HG02943 (cell line): Measurements from ENCODE around the gene RDH5.
A peak's percentile ranks its signal among the peaks of the same experiment; 100 is the strongest.

Experiments
- ATAC-seq: cut with Tn5 transposase; IDR thresholded peaks from one replicate; pipeline ENCODE4 v1.9.1; 2021; ENCODE audit warnings: mild to moderate bottlenecking, low read depth, moderate library complexity; ENCODE audit not compliant: unreplicated experiment

The RDH5 gene

DNA sequence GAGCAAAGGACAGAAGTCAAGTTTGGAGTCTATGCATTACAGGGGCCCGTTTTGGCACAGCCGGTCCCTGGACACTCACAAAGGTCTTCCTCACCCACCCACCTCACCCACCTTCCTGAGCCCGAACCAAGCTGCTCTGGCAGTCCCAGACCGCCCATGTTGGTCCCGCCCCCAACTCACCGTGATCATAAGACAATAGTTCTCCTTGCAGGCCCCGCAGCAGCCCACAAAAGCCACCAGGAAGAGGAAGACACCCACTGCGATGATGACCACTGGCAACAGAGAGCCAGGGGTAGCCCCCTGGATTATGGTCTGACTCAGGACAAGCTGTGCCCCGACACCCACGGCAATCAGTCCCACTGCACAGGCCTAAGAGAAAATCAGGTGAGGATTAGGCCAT is 6.8 kb downstream of the RDH5 start:
- ATAC-seq, result no peak

DNA sequence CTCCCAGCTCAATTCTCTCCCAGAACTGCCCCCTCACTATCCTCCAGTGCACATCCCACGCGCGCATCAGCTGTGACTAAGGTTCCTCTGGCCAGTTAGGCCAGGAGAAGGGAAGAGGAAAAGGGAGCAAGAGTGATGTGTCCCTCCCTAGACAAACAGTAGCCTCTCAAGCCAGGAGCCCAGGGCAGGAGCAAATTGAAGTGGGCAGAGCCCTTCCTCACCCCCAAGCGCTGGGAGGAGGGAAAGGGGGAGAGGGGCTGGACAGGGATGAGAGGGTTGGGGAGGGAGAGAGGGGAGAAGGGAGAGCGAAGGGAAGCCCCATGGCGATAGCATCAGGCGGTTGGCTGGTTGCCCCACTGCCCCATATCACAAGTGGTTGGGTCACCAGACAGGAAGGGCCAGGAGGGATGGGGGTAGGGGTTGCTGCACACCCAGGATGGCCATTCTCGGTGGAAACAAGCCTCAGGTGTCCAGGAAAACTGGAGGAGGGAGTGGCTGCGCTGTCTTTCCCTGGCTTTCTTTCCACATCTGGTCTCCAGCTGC is 7.5 kb downstream of the RDH5 start:
- ATAC-seq, result no peak

DNA sequence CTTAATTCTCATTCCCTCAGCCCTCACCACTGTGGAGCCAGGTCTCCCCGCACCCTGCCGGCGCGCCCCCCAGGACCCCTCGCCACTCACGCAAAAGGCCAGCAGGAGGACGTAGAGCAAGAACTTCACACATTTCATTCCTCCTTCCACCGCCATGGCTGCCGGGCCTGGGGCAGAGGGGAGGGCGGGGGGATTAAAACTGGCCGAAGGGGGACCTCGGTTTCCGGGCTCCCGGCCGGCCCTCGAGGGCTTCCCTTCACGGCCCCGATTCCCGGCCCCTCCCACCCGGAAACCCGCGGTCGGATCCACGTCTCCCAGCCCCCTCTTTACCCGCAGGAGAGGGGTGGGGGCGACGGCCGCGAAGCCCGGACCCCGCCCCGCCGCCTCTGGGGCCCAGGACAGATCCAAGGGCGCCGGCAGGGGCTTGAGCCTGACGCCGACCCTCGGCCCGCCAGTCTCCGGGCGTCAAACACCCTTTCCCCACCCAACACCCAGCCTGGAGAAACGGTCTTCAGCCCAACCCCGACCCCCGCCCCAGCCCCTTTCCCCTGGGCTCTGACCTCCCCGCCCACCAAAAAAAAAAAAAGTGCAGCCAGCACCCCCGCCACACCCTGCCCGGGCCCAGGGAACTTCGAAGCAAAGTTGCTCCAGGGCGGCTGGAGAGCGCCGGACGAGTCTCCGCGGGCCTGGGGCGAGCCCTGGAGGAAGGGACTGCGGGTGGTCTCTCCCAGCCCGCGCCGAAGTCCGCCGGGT is 8.2 kb downstream of the RDH5 start:
- ATAC-seq, result peak; percentile 6

DNA sequence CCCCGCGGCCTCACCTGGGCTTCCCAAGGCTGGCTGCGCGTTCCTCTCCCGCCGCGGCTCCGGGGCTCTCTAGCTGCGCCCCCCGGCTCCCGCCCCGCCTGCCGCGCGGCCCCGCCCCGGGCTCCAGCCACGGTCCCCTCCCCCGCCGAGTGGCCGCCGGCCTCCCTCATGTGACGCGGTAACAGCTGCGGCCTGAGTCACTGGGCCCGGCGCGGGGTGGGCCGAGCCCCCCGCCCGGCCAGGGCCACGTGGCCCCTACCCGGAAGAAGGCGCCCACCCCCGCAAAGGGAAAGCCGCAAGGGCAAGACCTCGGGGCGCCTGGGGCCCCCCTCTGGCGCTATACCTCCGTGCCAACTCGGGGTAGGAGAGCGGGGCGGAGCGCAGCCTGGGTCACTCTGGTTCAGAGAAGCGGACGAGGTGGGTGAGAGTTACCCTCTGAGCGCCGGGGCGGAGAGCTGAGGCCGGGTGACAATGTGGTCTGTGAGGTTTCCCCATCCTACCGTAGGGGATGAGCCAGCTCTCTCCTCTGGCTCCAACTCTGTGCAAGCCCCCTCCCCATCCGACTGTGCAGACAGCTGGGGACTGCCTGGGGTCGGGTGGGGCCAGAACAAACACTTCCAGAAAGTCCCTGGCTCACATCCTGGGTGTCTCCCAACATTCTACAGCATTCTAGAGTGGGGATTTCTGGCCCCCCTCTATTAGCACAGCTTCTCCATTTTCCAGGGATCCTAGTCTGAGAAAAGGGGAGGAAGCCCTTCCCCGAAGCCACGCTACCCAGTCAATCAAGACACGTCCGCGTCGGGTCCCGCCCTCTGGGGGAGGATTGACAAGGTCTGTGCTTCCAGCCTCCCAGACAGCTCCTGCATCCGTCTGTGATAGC is 9.0 kb downstream of the RDH5 start, which contains the start of gene CD63:
CD63 (minus strand) TSS at position 71 of the 880 bp plus-strand sequence. CDS start 668 bp downstream, outside the sequence.
- peak; percentile 52 for ATAC-seq

DNA sequence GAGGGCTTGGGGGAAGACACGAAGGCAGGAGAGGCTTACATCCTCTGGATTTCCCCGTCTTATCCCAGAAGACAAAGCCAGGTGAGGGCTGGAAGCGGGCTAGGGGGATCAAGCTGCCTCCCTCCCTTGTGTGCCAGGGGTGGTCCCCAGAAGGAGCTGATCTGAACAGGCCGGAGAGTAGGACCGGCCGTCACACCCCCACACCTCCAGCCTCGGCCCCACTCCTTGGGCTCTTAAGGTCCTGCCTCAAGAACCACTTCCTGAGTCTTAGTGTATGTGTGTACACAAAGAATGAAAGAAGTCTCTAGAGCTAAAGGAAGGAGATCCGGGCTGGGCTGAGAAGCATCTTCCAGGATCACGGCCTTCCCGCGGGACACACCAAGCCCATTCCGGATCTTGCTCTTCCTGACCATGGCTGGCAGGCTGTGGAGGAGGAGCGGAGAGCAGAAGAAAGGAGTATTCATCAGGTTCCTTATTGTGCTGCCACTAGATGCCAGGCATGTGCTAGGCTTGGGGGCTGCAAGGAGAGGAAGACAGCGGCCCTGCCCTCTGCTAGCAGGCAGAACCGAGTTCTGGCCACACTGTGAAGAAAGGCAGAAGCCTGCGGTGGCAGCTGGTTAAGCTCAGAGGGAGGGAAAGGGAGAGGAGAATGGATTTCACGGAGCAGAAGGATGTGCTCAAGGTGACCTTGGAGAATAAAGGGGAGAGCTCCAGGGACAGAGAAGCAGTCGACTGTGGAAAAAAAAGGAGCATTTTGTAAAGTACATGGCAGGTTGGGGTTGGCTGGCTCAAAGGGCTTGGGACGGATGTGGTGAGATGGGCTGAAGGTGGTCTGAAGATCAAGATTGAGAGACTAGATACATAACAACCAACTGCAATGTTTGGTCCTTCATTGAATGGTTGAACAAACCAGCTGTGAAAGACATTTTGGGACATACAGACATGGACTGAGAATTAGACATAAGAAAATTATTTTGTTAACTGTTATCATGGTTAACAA is 9.9 kb downstream of the RDH5 start:
- ATAC-seq, result peak; percentile 52

DNA sequence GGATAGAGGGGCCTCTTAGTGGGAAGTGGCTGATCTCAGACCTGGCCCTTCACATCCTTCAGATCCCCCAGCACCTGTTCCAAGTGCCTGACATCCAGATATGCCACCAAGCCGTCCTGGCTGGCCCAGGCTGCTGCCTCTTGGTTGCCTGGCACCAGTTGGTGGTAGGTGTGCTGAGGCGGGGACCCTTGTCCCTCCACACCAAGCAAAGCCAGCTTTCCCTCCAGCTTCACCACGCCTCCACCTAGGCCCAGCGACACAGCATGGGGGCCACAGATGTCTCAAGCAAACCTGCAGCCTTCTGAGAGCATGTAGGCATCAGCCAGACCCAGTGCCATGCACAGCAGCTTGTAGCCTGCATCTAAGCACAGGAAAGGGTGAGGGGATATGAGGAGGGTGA is 12.1 kb downstream of the RDH5 start:
- ATAC-seq, result no peak

DNA sequence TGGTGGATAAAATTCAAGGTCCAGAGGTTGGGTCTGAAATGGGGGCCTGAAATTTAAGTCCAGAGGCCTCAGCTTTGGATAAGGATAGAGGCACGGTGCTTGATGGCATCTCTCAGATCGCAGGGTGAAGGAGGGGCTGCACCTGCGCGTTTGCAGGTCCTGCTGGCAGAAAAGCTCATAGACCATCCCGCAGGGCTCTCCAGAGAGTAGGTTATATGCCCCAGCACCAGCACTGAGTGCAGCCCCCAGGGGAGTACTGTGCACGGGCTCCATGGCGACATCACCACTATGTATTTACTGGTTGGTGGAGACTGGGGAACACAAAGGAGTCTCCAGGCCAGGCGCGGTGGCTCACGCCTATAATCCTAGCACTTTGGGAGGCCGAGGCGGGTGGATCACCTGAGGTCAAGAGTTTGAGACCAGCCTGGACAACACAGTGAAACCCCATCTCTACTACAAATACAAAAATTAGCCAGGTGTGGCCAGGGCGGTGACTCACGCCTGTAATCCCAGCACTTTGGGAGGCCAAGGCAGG is 12.9 kb downstream of the RDH5 start:
- no peak for ATAC-seq

DNA sequence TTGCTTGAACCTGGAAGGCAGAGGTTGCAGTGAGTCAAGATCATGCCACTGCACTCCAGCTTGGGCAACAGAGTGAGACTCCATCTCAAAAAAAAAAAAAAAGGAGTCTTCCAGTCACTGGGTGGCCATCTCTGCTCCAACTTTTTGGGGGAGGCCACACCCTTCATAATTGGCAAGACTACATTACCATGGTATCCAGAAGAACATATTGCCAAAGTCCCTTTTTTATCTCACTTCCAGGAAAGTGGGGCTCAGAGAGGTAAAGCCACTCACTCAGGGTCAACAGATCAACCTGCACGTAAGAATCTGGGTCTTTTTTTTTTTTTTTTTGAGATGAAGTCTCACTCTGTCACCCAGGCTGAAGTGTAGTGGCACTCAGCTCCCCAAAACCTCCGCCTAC is 13.7 kb downstream of the RDH5 start:
- ATAC-seq, result no peak

DNA sequence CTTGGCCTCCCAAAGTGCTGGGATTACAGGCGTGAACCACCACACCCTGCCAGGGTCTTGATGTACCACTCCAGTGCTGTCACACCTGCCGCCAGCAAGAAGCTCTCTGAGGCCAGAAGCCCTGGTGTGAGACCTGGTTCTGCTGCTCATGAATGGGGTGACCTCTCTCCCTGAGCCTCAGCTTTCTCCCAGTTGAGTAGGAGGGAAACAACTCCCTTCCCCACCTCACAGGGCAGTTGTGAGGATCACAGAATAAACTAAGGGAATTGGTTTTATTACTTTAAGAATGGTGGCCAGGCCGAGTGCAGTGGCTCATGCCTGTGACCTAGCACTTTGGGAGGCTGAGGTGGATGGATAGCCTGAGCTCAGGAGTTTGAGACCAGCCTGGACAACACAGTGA is 14.4 kb downstream of the RDH5 start:
- no peak for ATAC-seq

DNA sequence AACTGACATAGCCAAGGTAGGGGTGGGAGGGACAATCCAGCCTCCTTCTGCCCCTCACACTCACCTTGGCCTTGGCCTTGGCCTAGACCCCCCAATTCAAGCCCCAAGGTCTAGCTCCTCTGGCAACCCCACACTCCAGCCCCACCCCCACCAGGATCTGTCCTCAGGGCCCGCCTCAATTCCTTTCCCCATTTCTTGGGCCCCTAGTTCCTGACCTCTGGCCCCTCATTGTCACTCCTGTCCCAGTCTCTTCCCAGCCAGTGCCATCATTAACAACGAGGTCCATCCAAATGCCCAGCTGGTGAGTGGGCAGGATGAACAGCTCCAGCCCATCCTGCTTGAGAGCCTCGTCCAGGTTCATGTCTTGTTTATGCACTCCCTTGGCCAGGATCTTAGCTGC is 15.9 kb downstream of the RDH5 start:
- ATAC-seq, result no peak

DNA sequence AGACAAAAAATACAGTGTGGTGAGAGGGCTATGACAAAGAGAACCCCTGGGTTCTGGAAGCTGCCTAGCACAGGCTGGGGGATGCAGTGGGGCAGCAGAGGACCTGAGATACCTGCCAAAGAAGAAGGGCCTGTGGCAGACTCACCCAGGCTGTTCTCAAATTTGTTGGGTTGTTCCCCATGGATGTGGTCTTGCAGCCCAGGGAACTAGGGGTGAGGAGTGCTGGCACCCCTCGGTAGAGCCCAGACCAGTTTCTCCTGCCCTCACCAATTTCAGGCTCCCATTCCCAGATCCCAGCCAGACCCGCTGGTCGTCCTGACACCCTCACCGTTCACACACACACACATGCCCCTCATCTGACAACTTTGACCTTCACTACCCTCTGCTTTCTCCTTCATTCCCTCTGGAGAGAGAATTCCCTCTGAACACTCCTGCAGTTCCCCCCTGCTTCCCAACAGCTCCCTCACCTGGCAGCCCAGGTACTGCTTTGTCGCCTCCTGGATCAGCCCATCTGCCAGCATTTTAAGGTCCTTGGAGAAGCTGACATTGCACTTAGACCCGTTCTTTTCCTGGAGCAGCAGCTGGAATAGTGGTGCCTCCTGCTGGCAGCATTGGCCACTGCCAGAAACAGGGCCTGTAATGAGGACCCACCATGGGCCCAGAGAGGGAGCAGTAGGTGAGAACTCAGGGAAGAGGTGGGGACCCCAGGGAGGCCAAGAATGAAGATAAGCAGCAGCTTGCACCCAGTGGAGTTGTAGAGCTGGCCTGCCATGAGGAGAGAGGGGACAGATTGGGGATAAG is 16.8 kb downstream of the RDH5 start:
- ATAC-seq, result no peak

DNA sequence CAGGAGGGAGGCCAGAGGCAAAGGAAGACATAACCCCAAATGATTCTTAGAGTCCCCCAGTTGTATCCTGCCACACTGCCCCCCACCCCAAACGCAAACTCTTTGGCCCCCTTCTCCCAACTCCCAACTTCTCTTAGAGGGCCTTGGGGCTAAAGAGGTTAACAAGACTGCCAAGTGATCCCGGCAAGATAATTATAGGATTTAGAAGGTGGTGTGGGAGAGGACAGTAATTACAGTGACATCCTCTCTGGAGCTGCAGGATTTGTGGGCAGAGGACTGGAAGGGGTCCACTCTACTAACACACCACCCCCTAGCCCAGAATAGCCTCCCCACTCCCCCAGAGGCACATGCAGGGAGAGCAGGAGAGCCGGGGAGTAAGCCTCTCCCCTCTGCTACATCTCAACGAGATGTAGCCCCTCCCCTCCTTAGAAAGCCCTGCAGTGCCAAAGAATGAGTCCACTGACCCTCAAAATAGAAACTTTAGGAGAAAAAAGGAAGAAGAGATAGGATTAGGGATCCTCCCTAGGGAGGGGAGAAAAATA is 17.5 kb downstream of the RDH5 start:
- ATAC-seq, result no peak

DNA sequence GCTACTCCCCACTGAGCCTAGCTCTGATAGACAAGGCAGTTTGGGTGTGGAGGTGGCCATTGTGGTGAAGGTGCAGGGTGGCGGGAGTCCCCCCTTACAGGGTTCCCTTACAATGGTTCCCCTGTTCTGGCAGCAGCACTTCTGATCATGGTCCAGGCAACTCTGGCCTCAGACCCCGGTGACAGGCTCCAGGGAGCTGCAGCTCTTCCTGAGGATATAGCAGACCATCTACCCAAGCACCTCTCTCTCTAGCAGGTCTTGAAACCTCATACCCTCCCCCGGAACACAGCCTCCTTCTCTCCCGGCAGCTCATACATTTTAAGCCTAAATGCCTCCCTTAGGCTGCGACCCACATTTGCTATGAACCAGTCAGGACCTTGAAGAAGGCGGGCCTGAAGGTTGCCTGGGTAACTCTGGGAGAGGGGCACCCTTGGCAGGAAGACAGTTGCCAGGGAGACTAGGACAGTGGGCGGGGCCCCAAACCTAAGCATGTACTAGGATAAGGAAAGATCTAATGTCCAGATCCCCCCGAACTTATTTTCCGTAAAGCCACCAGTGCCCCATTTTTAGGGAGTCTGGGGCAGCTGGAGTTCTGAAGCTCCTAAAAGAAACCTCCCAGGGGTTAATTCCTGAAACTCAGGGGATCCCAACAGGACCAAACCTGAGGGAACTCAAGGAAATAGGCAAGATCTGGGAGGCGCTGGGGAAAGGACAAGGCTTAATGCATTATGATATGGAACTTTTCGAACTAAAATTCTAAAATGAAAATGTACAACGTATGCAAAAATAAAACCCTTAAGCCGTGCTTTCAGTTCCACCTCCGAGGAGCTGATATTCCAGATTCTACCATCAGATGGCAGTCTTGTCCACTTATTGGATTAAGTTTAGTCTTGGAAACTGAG is 18.2 kb downstream of the RDH5 start:
- peak; percentile 88 for ATAC-seq

DNA sequence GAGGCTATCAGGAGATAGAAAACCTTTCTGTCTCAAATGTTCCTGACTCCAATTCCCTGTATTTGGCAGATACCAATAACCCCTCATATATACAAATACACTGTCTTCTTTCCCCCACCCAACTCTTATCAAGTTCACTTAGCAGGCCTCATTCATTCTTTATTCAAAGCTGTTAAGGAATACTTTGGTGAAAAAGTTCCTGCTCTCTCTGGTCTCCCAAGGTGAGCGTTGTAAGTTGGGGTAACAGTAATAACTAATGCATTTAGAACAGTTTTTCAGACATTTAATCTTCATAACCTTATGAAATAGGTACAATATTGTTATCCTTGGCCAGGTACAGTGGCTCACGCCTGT is 18.8 kb downstream of the RDH5 start:
- ATAC-seq, result no peak

DNA sequence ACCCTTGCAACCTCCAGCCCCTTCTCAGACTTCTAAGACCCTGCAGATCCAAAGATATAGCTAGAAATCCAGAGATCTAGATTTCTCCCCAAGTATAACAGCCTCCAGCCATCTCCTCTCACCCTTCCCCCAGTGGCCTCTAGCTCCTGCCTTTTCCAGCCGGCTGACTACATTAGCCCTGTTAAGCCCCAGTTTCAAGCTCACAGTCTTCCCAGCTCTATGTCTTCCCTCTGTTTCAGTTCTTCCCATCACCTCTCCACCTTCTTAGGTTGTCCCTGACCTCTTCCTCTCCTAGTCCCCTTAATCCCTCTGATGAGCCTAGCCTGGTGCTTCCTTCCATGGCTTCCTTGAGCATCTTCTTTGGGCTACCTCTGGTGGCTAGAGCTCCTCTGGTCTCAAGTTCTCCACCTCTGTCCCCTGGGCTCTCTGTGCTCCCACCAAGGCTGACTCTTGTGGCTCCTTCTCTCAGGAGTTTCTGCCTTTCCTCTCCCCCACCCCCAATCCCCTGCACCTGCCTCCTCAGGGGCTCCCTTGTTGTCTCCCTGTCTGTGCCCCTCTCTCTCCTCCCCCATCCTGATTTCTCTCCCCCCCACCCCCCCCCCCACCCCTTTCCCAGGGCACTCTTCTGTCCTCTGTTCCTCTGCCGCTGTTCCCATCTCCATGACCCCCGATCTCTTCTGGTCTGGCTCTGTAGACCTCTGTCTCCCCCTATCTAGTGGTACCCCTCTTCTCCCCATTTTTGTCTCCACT is 21.9 kb downstream of the RDH5 start:
- ATAC-seq, result no peak

DNA sequence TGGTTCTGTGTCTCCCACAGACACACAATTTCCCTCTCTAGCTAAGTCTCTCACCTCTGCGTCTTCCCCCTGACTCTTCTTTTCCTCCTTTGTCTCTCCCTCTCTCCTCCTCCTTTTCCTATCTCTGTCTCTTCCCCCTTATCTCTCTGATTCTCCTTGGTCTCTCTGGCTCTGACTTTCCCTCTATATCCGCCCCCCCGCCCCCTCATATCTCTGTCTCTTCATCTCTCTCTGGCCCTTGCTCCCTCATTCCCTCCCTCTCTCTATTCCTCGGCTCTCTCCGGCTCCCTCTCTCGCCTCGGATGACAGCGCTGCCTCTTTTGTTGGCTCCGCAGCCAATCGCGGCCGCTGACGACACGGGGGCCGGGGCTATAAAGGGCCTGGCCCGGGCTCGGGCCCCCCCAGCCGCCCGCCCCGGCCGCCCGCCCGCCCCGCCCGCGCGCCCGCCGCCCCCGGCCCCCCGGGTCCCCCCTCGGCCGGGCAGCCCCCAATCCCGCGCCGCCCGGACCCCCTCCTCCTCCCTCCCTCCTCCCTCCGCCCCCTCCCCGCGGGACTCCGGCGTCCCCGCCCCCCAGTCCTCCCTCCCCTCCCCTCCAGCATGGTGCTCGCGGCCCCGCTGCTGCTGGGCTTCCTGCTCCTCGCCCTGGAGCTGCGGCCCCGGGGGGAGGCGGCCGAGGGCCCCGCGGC is 22.7 kb downstream of the RDH5 start, which contains the start of gene GDF11:
GDF11 (plus strand) TSS at position 404 of the 687 bp plus-strand sequence; CDS start at position 599, 195 bp downstream.
- ATAC-seq, result peak; percentile 7
